ENCODE data around the gene WDR88.
A peak's percentile ranks its signal among the peaks of the same experiment; 100 is the strongest.
"Not testable (repeated sequence)": the region's sequence is repeated elsewhere in the genome, so short reads cannot be mapped to it uniquely, and the experiment has no call there.

WDR88 gene

DNA sequence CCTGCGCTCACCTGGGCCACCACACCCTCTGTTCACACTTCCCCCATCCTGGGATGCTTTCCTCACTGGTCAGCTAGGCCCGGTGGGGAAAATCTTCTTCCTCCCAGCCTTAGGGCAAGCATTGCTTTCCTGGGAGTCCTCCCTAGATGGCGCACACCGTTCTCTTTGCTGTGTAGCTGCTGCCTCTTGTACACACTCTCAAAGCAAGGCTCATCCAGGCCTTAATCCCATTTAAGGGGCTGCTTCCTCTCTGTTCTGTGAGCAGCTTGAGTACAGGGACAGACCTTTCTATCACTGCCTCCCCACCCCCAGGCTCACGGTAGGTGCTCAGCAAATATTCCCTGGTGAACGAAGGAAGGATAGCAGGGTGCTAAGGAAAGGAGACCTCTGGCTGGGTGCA lies 82.7 kb downstream of the WDR88 start:
- DNase-seq, result peak; percentile 20

DNA sequence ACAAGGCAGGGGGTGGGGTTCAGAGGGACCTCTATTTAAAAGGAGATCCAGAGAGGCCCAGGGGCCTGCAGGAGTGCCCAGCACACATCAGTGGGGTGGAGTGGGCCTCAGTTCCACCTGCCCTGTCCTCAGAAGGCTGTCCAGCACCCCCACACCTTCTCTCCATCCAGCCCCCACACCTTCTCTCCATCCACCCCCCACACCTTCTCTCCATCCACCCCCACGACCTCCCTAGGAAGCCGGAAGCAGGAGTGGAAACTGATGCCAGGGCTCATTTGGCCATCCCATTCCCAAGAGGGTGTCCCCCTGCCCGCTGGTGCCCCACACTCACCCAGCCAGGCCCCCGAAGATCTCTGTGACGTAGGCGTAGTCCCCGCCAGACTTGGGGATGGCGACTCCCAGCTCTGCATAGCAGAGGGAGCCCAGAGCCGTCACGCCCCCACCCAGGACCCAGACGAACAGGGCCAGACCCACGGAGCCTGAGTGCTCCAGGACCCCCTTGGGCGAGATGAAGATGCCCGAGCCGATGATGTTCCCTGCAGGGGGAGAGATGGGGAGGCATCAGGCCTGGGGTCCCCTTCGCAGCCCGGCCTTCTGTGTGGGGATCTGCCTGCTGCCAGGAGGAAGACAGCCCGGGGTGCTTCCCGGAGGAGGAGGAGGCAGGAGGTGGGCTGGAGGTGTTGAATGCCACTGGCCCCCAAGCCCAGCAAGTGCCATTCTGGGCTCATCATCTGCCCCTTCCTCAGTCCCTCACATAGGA lies 83.7 kb downstream of the WDR88 start:
- DNase-seq, result no peak

DNA sequence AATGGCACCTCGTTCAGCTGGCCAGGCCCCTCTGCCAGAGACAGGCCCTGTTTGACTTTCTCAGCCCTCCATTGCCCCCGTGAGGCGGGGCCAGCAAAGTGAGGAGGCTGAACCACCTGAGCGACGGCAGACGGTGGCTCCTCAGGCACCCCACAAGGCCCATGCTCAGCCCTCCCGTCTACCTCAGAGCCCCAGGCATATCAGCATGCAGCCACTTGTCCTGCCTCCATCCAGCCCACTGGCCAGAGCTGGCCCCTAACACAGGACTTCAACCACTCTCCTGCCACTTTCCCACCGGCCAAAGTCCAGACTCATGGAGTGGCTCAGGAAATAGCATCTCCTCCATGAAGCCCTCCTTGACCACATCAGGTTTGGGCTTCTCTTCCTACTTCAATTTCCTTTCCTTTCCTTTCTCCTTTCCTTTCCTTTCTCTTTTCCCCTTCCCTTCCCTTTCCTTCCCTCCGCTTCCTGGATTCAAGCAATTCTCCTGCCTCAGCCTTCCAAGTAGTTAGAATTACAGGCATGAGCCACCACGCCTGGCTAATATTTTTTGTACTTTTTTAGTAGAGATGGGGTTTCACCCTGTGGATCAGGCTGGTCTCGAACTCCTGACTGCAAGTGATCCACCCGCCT lies 84.4 kb downstream of the WDR88 start:
- no peak for DNase-seq

DNA sequence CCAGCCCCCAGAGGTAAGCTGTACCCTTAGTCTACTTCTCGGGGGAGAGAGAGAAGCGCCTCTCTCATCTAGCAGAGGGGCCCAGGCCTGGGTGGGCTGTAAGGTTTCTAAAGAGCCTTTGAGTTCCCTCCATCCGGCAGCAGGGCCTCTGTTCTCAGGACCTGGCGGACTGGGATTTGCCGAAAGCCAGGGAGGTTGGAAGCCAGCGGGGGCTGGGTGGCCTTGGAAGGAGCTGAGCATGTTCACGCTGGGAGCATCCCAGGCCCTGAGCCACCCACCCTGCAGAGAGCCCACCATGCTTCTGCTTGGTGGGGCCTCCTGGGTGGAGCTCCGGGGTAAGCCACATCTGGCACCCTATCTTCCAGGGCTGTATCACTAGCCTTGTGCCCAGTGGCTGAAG lies 86.0 kb downstream of the WDR88 start:
- DNase-seq, result no peak

DNA sequence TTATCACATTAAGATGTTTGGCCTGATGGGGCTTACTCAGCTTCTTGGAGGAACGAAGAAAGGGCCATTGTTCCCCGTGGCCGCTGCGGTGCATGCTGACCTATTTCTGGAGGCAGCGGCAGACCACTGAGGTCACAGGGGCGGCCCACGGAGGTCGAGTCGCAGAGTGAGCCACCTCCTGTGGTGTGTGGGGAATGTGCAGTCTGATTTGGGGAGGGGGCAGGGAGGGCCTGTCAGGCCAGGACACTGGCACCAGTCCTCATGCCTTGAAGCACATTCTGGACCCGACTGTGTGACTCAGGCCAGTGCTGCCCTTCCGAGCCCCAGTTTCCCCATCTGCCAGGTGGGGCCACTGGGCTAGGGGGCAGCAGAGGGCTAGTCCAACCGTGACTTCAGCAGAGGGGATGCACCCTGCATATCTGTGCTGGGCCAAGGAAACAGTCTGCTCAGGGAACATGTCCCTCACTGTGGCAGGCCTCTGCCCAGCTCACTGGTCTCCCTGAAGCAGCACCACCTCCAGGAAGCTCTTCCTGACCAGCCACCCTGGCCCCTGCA lies 87.4 kb downstream of the WDR88 start:
- DNase-seq, result no peak

DNA sequence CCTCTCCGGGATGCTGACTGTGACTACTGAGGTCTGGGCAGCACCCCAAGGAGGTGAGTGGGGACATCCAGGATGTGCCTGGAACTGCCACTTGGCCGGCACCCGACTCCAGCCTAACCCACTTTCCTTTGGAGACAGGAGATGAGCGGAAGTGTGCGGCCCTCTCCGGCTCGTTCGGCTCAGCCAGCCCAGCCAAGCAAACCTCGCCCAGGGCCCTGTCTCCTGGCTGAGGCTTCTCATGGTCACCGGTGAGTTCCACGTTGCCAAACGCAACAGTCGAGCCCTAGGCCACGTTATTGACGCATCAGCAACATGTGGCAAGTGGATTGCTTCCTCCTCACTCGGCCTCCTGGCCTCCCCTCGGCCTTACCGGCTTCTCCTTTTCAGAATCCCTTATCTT lies 88.2 kb downstream of the WDR88 start:
- DNase-seq, result no peak

DNA sequence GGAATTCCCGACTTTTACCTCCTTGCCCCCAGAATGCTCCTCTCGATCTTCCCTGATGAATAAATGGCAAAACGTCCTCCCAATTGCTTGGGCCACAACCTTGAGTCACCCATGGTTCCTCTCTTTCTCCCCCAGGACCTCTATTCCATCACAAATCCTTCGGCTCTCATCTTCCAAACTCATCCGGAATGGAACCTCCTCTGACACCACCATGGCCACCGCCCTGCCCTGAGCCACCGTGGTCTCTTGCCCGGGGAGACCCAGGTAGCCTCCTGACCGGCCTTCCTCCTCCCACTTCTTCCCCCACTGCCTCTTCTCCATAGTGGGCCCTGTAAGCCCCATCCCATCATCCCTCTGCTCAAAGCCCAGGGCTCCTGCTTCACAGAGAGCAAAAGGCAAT lies 88.8 kb downstream of the WDR88 start:
- no peak for DNase-seq

DNA sequence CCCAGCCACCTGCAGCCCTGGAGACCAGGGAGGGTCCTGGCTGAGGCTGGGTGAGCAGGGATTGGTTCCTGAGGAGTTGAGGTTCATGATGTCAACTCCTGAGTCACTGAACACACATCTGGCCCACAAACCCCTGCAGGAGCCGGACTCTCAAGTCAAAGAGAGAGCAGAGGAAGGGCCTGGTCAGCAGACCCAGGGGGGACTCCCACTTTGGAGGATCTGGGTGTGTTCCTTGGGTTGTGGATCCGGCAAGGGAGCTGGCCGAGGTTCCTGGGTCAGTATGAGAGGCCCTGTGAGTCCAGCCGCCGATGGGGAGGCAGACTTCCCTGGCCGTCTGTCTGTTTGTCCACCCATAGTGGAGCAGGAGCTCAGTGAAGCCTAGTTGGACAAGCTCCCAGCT lies 89.7 kb downstream of the WDR88 start:
- no peak for DNase-seq

DNA sequence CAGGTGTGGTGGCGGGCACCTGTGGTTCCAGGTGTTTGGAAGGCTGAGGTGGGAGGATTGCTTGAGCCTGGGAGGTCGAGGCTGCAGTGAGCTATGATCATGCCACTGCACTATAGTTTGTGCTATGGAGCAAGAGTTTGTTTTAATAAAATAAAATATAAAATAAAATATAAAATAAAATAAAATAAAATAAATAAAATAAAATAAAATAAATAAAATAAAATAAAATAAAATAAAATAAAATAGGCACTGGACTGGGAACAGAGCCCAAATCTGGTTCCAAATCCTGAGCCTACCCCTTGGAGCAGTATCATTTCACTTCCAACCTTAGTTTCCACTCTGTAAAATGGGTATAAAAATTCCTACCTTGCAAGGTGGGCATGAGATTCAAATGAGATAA lies 90.3 kb downstream of the WDR88 start:
- DNase-seq, result not testable (repeated sequence)

DNA sequence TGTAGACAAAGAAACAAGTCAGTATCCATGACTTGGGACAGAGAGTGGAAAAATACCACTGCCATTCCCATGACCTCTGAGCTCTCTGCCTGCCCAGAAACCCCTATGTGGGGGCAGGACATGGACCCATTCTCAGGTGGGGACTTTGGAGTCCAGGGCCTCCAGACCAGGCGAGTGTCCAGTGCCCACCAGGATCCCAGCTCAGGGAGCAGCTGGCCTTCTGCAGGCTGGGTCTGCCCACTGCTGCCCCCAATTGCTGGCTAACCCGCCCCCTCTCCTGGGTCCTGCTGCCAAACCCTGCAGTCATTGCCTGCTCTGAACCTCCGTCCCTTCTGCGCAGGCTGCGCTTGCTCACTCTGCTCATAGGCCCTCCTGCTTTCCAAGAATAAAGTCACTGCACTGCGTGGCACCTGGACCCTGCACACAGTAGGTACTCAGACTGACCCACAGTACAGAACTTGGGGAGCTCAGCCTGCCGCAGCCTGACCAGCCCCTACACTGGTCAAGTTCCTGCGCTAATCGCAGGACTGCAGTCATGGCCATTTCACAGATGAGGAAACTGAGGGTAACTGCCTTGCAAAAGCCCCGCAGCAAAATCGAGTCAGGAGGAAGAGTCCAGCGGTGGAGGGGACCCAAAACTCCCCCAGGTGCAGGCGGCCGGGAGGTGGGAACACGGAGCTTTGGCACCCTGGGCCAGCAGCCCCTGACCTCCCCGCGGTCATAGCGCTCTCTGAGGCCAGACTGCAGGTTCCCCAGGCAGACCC lies 93.0 kb downstream of the WDR88 start:
- no peak for DNase-seq
